ENCODE measurements around the gene TUBGCP3.
"Not testable (repeated sequence)": the region's sequence is repeated elsewhere in the genome, so short reads cannot be mapped to it uniquely, and the experiment has no call there.

The TUBGCP3 gene

GRCh38 chr13:112576191-112576590, 11.8 kb downstream of the TUBGCP3 start:
- no peak for DNase-seq

DNA sequence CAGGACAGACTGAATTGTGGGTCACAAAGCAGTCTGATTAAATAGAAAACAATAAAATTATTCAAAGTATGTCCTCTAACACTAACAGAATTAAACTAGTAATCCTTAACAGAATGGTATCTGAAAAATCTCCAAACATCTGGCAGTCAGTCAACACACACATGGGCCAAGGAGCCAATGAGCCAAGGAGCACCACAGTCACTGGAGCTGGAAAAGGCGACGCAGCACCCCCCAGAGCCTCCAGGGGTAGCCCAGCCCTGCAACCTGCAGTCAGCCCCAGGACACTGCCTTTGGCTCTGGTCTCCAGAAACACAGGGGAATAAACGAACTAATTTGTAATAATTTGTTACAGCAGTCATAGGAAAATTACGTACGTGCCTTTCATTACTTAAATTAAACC, 12.3 kb downstream of the TUBGCP3 start:
- DNase-seq: no peak

GRCh38 chr13:112574834-112575613, 12.9 kb downstream of the TUBGCP3 start:
- DNase-seq: no peak

- no peak for DNase-seq
Measured at GRCh38 chr13:112574416-112574815, 13.5 kb downstream of the TUBGCP3 start.

- no peak for DNase-seq
Measured at GRCh38 chr13:112573710-112574109, 14.2 kb downstream of the TUBGCP3 start.

DNA sequence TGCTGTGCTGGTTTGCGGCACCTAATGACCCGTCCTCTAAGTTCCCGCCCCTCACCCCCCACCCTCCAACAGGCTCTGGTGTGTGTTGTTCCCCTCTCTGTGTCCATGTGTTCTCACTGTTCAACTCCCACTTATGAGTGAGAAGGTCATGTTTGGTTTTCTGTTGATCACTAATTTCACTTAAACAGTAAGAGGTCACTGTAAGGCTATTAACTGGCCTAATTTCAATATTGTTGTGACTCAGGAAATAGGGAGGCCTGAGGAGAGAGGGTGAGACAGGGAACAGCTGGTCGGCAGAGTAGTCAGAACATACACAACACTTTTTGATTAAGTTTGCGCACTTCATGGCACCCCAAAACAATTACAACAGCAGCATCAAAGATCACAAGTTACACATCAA, 15.6 kb downstream of the TUBGCP3 start:
- no peak for DNase-seq

GRCh38 chr13:112569821-112570220, 18.1 kb downstream of the TUBGCP3 start:
- DNase-seq: no peak

DNA sequence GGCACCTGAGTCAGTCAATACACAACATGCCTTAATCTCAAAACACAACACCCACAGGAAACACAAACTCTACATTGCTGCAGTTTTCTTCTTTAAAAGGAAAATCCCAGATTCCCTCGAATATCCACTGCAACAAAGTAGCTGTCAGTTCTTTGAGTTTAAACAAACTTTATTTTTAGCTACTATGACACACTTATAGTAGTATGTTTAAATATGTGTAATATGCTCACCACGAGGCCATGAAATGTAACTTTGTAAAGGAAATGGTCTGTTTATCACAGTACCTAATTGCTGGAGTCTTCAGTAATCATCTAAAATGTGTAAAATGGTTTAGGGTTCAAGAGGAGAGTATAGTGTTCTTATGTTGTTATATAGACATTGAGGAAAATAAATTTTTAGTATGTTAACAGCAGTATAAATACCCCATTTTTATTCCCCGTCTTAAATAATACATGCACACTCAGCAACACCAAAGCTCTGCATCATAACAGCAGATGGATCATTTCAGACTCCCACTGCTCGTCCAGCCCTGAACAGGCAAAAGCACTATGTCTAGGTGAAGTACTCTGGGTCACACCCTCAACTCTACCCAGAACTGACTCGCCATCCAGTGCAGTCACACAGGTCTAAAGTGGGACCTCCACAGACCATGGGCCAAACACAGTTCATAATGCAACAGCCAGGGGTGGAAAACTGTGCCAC, 20.6 kb downstream of the TUBGCP3 start:
- no peak for DNase-seq

GRCh38 chr13:112562786-112563383, 25.1 kb downstream of the TUBGCP3 start:
- DNase-seq: no peak

DNA sequence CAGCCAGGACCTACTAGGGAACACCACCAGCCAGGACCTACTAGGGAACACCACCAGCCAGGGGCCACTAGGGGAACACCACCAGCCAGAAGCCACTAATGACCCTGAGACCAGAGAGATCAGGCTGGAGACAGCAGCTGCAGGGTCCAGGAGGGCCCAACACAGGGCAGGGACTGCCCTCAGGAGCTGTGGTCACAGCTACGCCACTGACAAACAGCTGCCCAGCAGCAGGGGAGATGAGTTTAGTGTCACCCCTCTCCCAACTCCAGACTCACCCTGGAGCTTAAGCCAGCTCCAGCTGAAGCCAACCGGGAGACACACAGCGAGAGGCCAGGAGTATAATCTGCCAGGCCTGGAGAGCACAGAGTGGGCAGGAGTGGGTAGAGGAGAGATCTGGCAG, 25.7 kb downstream of the TUBGCP3 start:
- no peak for DNase-seq

DNA sequence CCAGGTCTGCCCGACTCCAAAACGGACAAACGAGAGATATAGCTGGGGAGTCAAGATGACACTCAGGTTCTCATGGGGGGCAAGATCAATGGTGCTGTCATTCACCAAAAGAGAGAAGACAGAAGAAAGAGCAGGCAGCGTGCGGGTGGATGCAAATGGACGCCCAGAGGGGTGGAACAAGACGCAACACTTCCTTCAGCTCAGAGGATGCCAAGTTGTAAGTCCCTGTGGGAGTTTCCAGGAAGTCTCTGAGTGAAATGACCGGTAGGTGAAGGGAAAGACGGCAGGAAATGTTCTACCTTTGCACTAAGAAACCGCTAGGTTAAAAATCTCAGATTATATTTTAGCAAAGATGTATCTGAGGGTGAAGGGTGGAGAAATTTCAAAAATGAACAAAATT, 26.5 kb downstream of the TUBGCP3 start:
- no peak for DNase-seq

DNA sequence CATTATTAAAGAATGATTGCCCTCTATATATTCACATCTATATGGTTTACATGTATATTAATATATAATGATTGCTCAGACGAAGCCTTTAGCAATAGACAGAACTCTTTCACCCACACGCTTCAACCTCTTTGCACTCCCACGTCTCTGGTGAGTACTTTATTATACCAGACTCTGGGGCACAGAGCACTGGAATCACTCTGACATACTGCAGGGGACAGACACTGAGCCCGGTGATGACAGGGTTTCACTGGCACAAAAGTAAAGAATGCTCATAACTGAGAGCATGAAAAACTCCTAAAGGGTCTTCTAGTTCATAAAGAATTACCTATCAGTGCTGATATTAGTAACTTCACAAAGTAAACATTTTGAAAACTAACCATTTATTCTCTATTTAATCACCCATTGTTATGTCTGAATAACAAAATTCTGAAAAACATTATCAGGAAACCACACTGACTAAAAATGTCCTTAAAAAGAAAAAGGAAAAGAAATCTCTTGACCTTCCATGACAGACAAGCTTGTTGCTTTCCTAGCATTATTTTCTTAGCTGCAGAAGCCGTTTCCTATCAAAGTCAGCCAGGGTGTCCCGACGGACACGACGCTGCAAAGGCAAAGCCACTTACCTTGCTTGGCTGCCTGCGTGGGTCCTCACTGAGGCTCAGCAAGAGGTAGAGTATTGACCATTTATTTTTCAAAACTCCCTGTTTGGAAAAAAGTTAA, 29.1 kb downstream of the TUBGCP3 start:
- no peak for DNase-seq

- no peak for DNase-seq
Measured at GRCh38 chr13:112556600-112556999, 31.4 kb downstream of the TUBGCP3 start.

DNA sequence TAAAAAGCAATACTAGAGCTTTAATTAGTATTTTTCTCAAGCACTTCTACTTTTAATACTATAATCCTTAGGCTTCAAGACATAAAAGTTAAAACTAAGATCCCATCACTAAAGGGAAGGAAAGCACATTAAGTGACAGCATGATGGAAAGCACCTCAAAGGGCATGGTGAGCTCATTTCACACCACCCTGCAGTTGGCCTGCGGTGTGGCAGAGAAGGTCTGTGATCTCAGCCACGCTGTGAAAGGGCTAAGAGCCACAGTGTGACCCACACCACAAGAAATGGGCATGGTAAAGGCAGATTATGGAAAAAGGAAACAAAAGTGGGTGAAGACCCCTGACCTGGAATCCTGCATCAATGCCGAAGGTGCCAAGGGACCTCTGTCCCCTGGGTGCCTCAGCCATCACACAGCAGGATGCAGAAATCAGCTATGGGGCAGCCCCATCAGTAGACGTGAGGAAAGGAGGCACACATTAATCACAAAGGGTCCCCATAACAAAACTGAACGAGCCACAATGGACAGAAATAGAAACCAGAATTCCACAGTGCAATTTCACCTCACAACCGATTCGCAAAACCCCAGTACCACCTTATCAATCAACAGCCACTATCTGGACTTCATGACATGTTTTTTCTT, 33.6 kb downstream of the TUBGCP3 start:
- DNase-seq: no peak

DNA sequence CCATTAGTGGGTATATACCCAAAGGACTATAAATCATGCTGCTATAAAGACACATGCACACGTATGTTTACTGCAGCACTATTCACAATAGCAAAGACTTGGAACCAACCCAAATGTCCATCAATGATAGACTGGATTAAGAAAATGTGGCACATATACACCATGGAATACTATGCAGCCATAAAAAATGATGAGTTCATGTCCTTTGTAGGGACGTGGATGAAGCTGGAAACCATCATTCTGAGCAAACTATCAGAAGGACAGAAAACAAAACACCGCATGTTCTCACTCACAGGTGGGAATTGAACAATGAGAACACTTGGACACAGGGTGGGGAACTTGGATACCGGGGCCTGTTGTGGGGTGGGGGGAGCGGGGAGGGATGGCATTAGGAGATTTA, 39.0 kb downstream of the TUBGCP3 start:
- DNase-seq: not testable (repeated sequence)

DNA sequence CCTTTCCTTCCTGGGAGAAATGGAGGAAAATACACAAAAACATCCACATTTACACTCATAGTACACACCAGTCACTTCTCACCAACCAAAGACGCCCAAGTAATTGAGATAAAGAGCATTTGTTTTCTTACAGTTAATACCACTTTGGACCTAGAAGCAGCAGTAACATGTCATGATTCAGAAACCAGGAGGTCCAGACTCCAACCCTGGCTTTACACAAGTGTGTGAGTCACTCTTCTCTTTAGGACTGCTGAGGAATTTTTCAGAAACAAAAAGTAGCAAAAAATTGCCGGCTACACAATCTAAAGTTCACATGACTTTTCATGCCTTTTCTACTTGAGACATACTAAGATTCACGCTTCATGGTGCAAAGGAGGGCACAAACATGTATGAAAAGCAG, 42.1 kb downstream of the TUBGCP3 start:
- no peak for DNase-seq

DNA sequence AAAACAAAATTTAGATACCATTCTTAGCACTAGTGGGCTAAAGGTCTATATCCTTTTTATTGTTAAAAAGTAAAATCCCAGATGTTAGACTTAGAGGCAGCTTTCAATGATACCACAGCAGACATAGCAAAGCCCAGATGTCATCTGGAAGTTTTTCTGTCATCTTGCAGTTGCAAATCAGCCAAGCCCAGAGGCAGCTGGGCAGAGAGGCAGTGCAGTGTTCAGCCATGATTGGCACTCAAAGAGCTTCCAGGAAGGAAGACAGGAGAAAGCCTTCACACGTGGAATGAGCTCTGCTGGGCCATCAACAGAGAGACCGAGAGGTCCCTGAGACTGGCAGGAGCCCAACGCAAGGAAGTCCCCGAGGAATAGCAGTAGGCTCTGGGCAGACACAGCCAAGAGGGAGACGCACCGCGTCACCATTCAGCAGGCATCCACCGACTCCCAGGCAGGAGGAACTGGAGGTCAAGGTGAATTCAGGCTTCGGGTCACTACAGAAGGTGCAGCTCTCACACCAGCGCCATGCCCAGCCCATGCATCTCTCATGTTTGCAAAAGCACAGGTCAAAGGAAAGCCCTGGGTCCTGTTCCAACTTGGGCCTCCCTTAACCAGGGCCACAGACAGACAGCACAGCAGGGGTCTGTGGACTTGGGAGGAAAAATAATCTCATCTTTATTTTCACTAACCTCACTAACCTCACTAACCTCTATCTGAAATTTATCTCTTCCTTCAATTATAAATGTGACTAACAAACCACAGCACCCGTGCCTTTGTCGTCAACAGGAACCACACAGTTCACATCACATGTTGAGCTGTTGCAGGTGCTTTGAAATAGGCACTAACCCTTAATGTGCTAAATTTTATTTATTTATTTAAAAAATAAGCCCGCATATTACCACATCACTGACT, 54.9 kb downstream of the TUBGCP3 start:
- no peak for DNase-seq

DNA sequence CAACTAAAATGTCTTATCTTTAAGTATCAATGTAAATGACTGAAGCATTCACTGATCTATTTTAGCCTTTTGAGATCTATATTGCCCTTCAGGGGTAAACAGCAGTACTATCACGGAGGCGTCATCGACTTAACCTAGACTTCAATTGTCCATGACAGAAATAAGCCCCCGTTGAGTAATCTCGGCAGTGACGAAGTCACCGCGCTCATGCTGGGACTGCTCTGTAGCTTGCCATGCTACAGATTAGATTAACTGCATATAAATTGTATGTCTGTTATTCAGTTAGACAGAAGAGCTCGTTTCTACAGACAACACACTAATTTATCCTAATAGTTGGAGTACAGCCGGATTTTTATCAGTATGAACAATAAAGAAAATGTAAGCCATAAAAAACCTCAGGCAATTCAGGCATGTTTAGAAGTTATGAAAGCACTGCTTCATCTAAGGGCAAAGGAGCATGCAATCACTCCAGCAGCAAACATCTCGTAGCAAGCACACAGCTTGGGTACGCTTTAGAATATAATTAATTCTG, 56.6 kb downstream of the TUBGCP3 start:
- no peak for DNase-seq

DNA sequence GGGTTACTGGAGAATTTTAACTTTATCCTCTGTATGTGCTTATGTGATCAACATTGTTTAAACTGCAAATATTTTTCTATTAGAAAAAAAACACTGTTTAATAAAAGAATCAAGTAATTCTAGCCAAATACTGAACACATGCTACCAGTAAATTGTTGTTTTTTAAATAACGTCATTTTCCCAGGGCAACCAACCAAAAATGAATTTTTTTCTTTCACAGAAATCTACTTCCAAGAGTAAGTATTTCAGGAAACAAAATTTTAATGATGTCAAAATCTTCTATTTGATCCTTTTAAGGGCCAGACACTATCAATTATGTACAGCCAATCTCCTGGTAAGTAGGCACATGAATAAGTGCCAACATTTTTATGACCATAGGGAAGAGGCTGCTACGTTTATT, 57.1 kb downstream of the TUBGCP3 start:
- no peak for DNase-seq

DNA sequence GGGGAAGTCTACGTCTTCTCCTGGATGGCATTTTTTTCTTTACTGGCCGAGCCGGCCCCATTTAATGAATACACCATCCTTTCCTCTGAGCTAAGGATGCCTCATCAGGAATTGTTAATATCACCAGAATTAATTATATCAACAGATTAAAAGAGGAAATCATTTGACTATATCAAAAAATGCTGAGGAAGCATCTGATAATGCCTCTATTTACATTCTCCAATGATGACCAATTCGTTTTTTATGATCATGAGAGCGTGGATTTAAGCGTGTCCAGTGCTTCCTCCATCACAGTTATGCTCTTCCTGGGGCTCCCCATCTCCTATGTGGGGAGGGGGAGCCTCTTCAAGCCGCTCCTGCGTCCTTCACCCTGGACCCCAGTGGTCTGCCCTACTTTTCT, 58.7 kb downstream of the TUBGCP3 start:
- DNase-seq: no peak

DNA sequence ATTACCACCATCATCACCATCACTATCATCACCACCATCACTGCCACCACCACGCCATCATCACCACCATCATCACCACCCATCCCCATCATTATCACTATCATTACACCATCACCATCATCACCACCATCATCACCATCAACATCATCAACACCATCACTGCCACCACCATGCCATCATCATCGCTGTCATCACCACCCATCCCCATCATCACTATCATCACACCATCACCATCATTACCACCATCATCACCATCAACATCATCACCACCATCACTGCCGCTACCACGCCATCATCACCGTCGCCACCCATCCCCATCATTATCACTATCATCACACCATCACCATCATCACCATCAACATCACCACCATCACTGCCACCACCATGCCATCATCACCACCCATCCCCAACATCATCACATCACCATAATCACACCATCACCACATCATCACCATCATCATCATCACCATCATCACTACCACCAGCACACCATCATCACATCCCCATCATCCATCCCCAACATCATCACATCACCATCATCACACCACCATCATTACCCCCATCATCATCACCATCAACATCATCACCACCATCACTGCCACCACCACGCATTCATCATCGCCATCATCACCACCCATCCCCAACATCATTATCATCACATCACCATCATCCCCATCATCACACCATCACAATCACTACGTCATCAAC, 61.7 kb downstream of the TUBGCP3 start:
- DNase-seq: no peak

All from activated CD4-positive, alpha-beta T cell treated with anti-CD3 and anti-CD28 coated beads, Interleukin-2, amount 50 U/mL, for 4 hours (primary cell).